NCI-H446 (cell line): ENCODE results near the gene FGF18.

ENCODE experiments used
- DNase-seq, 2 experiments: peaks; one replicate each; lab custom pipeline; 2025; lab: John Stamatoyannopoulos, UW

Gene FGF18

GRCh38 chr5:171469326-171469725 lies 49.9 kb downstream of the FGF18 start:
- no peak for DNase-seq

GRCh38 chr5:171470420-171470819 lies 51.0 kb downstream of the FGF18 start:
- no peak for DNase-seq

- peak in 1 of 2 experiments; percentile 69 for DNase-seq
These were observed 54.9 kb downstream of the FGF18 start for GRCh38 chr5:171474230-171474813.

- no peak for DNase-seq
These were observed 56.1 kb downstream of the FGF18 start for GRCh38 chr5:171475596-171475995.

- DNase-seq: no peak
These were observed 57.3 kb downstream of the FGF18 start for GRCh38 chr5:171476701-171477100.

- DNase-seq: no peak
These were observed 57.7 kb downstream of the FGF18 start for GRCh38 chr5:171477101-171477500.

GRCh38 chr5:171477666-171478065 lies 58.2 kb downstream of the FGF18 start:
- no peak for DNase-seq

- DNase-seq: no peak
These were observed 59.7 kb downstream of the FGF18 start for GRCh38 chr5:171478946-171479775.

GRCh38 chr5:171479776-171480125 lies 60.3 kb downstream of the FGF18 start:
- no peak for DNase-seq

- no peak for DNase-seq
These were observed 60.8 kb downstream of the FGF18 start for GRCh38 chr5:171480239-171480638.

- no peak for DNase-seq
These were observed 62.4 kb downstream of the FGF18 start for GRCh38 chr5:171481571-171482433.

GRCh38 chr5:171482434-171482730 lies 62.9 kb downstream of the FGF18 start:
- DNase-seq: no peak

GRCh38 chr5:171483551-171484135 lies 64.2 kb downstream of the FGF18 start:
- DNase-seq: peak in 1 of 2 experiments; percentile 37

- peak in 1 of 2 experiments; percentile 21 for DNase-seq
These were observed 65.0 kb downstream of the FGF18 start for GRCh38 chr5:171484460-171484899.

- no peak for DNase-seq
These were observed 66.2 kb downstream of the FGF18 start for GRCh38 chr5:171485668-171486067.

- DNase-seq: no peak
These were observed 67.2 kb downstream of the FGF18 start for GRCh38 chr5:171486613-171487012.

- DNase-seq: no peak
These were observed 69.4 kb downstream of the FGF18 start for GRCh38 chr5:171488876-171489275.

- DNase-seq: peak in 1 of 2 experiments; percentile 11
These were observed 73.3 kb downstream of the FGF18 start for GRCh38 chr5:171492781-171493180.

- no peak for DNase-seq
These were observed 74.4 kb downstream of the FGF18 start for GRCh38 chr5:171493646-171494393.

- DNase-seq: peak; percentile 19 to 64
These were observed 75.1 kb downstream of the FGF18 start for GRCh38 chr5:171494452-171495121.

- DNase-seq: no peak
These were observed 75.8 kb downstream of the FGF18 start for GRCh38 chr5:171495122-171495700.
